NCI-H1105 treated with DMSO at 0.1 percent for 48 hours (cell line): ENCODE measurements around the gene INPP5D.
"Not testable (repeated sequence)": the region's sequence is repeated elsewhere in the genome, so short reads cannot be mapped to it uniquely, and the experiment has no call there.

Source experiments
- DNase-seq: peaks from one replicate; lab custom pipeline; 2025; lab: John Stamatoyannopoulos, UW

INPP5D gene

GRCh38 chr2:233116946-233117345 lies 56.8 kb downstream of the INPP5D start:
- DNase-seq = no peak

GRCh38 chr2:233117351-233117750 lies 57.2 kb downstream of the INPP5D start:
- DNase-seq = no peak

GRCh38 chr2:233117811-233118647 lies 57.9 kb downstream of the INPP5D start:
- no peak for DNase-seq

- no peak for DNase-seq
Observed at GRCh38 chr2:233118648-233119000, 58.5 kb downstream of the INPP5D start.

- no peak for DNase-seq
Observed at GRCh38 chr2:233119123-233119522, 59.0 kb downstream of the INPP5D start.

- DNase-seq = no peak
Observed at GRCh38 chr2:233119806-233120205, 59.7 kb downstream of the INPP5D start.

- DNase-seq = no peak
Observed at GRCh38 chr2:233120459-233120858, 60.3 kb downstream of the INPP5D start.

- no peak for DNase-seq
Observed at GRCh38 chr2:233121856-233122255, 61.7 kb downstream of the INPP5D start.

- no peak for DNase-seq
Observed at GRCh38 chr2:233122541-233122940, 62.4 kb downstream of the INPP5D start.

GRCh38 chr2:233123576-233123975 lies 63.4 kb downstream of the INPP5D start:
- not testable (repeated sequence) for DNase-seq

GRCh38 chr2:233124421-233125080 lies 64.4 kb downstream of the INPP5D start:
- no peak for DNase-seq

GRCh38 chr2:233125455-233126065 lies 65.4 kb downstream of the INPP5D start:
- DNase-seq = no peak

GRCh38 chr2:233129351-233129978 lies 69.3 kb downstream of the INPP5D start:
- no peak for DNase-seq

- DNase-seq = no peak
Observed at GRCh38 chr2:233130024-233130423, 69.9 kb downstream of the INPP5D start.

- DNase-seq = no peak
Observed at GRCh38 chr2:233130481-233131020, 70.4 kb downstream of the INPP5D start.

GRCh38 chr2:233131936-233132720 lies 72.0 kb downstream of the INPP5D start:
- DNase-seq = no peak

GRCh38 chr2:233133239-233133638 lies 73.1 kb downstream of the INPP5D start:
- DNase-seq = no peak

- DNase-seq = no peak
Observed at GRCh38 chr2:233135421-233135820, 75.3 kb downstream of the INPP5D start.

GRCh38 chr2:233137040-233137439 lies 76.9 kb downstream of the INPP5D start:
- DNase-seq = no peak

- peak; percentile 9 for DNase-seq
Observed at GRCh38 chr2:233140077-233140585, 80.0 kb downstream of the INPP5D start.

- no peak for DNase-seq
Observed at GRCh38 chr2:233140978-233141377, 80.8 kb downstream of the INPP5D start.
